GM19240 (cell line): Measurements from ENCODE around the gene NCOR1.
"Not testable (repeated sequence)": the region's sequence is repeated elsewhere in the genome, so short reads cannot be mapped to it uniquely, and the experiment has no call there.

Source experiments
- DNase-seq: peaks from one replicate; pipeline ENCODE4 v3.0.0; 2011; ENCODE audit warnings: low spot score; ENCODE audit not compliant: insufficient read length

NCOR1 gene

GRCh38 chr17:16215273-16215964 is at the start of gene NCOR1:
NCOR1 (minus strand) TSS chr17:16215534; CDS start chr17:16194569, 20,965 bp downstream.
- DNase-seq = peak; percentile 51

GRCh38 chr17:16262201-16262600 is 46.9 kb upstream of the NCOR1 start:
- DNase-seq = no peak

GRCh38 chr17:16261049-16261448 is 45.7 kb upstream of the NCOR1 start:
- DNase-seq = no peak

- DNase-seq = no peak
Observed at GRCh38 chr17:16259926-16260325, 44.6 kb upstream of the NCOR1 start.

GRCh38 chr17:16258901-16259300 is 43.6 kb upstream of the NCOR1 start:
- DNase-seq = no peak

- DNase-seq = no peak
Observed at GRCh38 chr17:16255481-16255921, 40.2 kb upstream of the NCOR1 start.

- DNase-seq = no peak
Observed at GRCh38 chr17:16254773-16255400, 39.6 kb upstream of the NCOR1 start.

GRCh38 chr17:16251556-16251955 is 36.2 kb upstream of the NCOR1 start:
- DNase-seq = no peak

- DNase-seq = no peak
Observed at GRCh38 chr17:16251043-16251442, 35.7 kb upstream of the NCOR1 start.

GRCh38 chr17:16250635-16251034 is 35.3 kb upstream of the NCOR1 start:
- DNase-seq = no peak

- no peak for DNase-seq
Observed at GRCh38 chr17:16247586-16247984, 32.3 kb upstream of the NCOR1 start.

GRCh38 chr17:16243801-16244567 is 28.6 kb upstream of the NCOR1 start:
- DNase-seq = no peak

GRCh38 chr17:16243385-16243784 is 28.1 kb upstream of the NCOR1 start:
- no peak for DNase-seq

- DNase-seq = no peak
Observed at GRCh38 chr17:16241906-16242399, 26.6 kb upstream of the NCOR1 start.

GRCh38 chr17:16239931-16240330 is 24.6 kb upstream of the NCOR1 start:
- DNase-seq = no peak

GRCh38 chr17:16232391-16232790 is 17.1 kb upstream of the NCOR1 start:
- DNase-seq = no peak

- not testable (repeated sequence) for DNase-seq
Observed at GRCh38 chr17:16229912-16230561, 14.7 kb upstream of the NCOR1 start.

GRCh38 chr17:16222406-16222805 is 7.1 kb upstream of the NCOR1 start:
- no peak for DNase-seq

- peak; percentile 61 for DNase-seq
Observed at GRCh38 chr17:16217002-16217635, 1.8 kb upstream of the NCOR1 start, which contains the start of gene PIGL. PIGL (plus strand) TSS chr17:16217210; CDS start chr17:16217227, 17 bp downstream.

GRCh38 chr17:16216341-16217001 is 1.1 kb upstream of the NCOR1 start:
- DNase-seq = not testable (repeated sequence)

- no peak for DNase-seq
Observed at GRCh38 chr17:16215965-16216316, 607 bp upstream of the NCOR1 start.
